ENCODE results near the gene TACR2. TPM values are rescaled to one million over a fixed set of nuclear protein-coding genes. Genes with fewer than 3 reads are reported as not detected.

The TACR2 gene
- total RNA-seq, 1 donor from 2014 or later, result not detected

DNA sequence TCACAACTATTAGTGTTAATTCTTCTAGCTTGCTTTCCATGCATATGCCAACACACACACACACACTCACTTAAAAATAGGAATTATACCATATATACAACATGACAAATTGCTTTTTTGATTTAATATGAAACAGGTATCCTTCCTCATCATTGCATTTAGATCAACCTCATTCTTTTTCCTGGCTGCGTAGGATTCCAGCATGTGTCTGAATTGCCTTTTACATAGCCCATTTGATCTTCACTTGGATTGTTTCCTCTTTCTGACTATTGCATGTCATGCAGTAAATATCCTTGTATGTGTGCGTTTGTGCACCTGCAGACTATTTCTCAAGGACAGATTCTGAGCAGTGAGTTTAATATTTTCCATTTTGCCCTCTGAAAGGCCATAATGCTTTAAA, 28.2 kb downstream of the TACR2 start:
- H3K27ac Mint-ChIP-seq (ENCODE audit: unreplicated experiment), result no peak overlapping the region
- no peak for TF ChIP-seq CTCF (IDR thresholded peaks at IDR 0.05)
- DNase-seq (ENCODE audit: extremely low spot score, unreplicated experiment), result no peak
- H3K9me3 Mint-ChIP-seq (ENCODE audit: unreplicated experiment), result no peaks in the 10 kb centered on the region
- peaks cover 20% of the 10 kb centered on the region for H3K4me1 Mint-ChIP-seq (ENCODE audit: unreplicated experiment)
- H3K36me3 Mint-ChIP-seq (ENCODE audit: unreplicated experiment), result peaks cover 35% of the 10 kb centered on the region
- H3K4me3 Mint-ChIP-seq (ENCODE audit: unreplicated experiment), result no peak overlapping the region
- no peaks in the 10 kb centered on the region for H3K27me3 Mint-ChIP-seq (ENCODE audit: unreplicated experiment)

DNA sequence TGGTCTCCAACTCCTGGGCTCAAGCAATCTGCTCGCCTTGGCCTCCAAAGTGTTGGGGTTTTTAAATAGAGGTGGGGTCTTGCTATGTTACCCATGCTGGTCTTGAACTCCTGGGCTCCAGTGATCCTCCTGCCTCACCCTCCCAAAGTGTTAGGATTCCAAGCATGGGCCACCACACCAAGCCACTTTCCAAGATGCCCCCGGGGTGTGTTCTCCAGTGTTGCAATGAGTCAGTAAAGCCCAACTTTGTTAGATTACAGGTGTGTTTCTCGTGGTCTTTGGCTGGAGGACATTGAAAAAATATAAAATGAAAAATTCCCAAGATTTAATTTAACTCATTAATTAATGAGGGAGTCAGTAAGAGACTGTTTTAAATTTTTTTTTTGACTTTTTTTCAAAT, 29.2 kb downstream of the TACR2 start:
- TF ChIP-seq CTCF (IDR thresholded peaks at IDR 0.05), result no peak
- H3K4me3 Mint-ChIP-seq (ENCODE audit: unreplicated experiment), result no peak overlapping the region
- no peaks in the 10 kb centered on the region for H3K27me3 Mint-ChIP-seq (ENCODE audit: unreplicated experiment)
- no peak for DNase-seq (ENCODE audit: extremely low spot score, unreplicated experiment)
- no peak overlapping the region for H3K27ac Mint-ChIP-seq (ENCODE audit: unreplicated experiment)
- peaks cover 34% of the 10 kb centered on the region for H3K36me3 Mint-ChIP-seq (ENCODE audit: unreplicated experiment)
- peaks cover 24% of the 10 kb centered on the region for H3K4me1 Mint-ChIP-seq (ENCODE audit: unreplicated experiment)
- H3K9me3 Mint-ChIP-seq (ENCODE audit: unreplicated experiment), result no peaks in the 10 kb centered on the region

DNA sequence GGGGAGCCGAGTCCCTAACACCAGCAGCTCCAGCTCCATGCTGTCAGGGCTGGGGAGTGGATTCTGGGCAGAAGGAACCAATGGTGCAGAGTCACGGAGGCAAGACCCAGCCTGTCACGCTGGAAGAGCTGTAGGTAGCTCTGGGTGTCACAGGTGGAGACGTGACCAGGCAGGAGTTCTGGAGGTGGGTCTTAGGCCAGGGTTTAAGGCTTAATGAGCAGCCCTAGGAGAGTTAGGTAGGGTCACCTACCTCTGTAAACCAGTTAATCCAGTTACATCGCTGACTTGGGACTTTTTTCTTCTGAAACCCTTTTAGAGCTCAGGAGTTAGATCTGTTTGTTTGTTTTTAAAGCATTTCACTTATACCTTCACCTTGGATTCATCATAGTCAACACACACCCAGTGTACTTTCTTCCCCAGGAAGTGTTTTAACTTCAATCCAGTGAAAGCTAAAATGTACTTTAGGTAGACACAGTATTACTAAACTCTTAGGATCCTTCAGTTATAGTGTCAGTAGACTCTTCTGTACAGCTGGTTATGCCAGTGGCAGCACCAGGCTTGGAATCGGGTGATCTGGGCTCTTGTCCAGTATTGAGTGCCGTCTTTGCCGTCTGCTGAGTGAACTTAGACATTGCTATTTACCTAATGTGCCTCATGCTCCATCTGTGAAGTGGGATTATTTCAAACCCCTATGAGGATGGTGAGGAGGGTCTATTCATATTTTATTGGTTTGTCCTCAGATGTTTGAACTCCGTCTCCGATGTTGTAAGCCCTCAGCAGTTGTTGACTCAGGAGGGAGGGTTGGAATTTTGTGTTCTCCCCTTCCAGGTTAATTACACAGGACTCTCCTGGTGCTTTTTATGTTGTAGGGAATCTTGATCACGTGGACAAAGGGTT, 31.0 kb downstream of the TACR2 start:
- DNase-seq (ENCODE audit: extremely low spot score, unreplicated experiment), result no peak
- Mint-ChIP-seq H3K27me3 (ENCODE audit: unreplicated experiment) (no peaks in the 10 kb centered on the region), H3K4me3 (ENCODE audit: unreplicated experiment) (no peak overlapping the region), H3K9me3 (ENCODE audit: unreplicated experiment) (no peaks in the 10 kb centered on the region), H3K27ac (ENCODE audit: unreplicated experiment) (no peak overlapping the region), H3K4me1 (ENCODE audit: unreplicated experiment) (peaks cover 16% of the 10 kb centered on the region), H3K36me3 (ENCODE audit: unreplicated experiment) (peaks cover 40% of the 10 kb centered on the region)
- no peak for TF ChIP-seq CTCF (IDR thresholded peaks at IDR 0.05)

GRCh38 chr10:69384320-69384719, 32.4 kb downstream of the TACR2 start:
- Mint-ChIP-seq H3K4me1 (ENCODE audit: unreplicated experiment) (peaks cover 8% of the 10 kb centered on the region), H3K27ac (ENCODE audit: unreplicated experiment) (no peak overlapping the region), H3K9me3 (ENCODE audit: unreplicated experiment) (no peaks in the 10 kb centered on the region), H3K36me3 (ENCODE audit: unreplicated experiment) (peaks cover 45% of the 10 kb centered on the region), H3K27me3 (ENCODE audit: unreplicated experiment) (no peaks in the 10 kb centered on the region), H3K4me3 (ENCODE audit: unreplicated experiment) (no peak overlapping the region)
- DNase-seq (ENCODE audit: extremely low spot score, unreplicated experiment), result no peak
- no peak for TF ChIP-seq CTCF (IDR thresholded peaks at IDR 0.05)

DNA sequence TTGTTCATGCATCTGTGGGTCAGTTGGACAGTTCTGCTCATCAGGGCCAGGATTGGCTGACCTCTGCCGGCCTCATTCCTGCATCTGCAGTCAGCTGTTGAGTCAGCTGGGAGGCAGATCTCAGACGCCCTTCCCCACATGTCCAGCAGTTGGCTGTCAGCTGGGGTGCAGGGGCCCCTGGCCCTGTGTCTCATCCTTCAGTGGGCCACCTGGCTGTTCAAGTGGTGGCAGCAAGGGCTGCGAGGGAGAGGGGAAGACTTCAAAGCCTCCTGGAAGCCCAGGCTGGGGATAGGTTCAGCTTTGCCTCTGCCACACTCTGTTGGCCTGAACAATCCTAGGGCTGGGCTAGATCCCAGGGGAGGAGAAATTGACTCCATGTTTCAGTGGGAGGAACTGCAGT, 33.2 kb downstream of the TACR2 start:
- Mint-ChIP-seq H3K4me3 (ENCODE audit: unreplicated experiment) (no peak overlapping the region), H3K27me3 (ENCODE audit: unreplicated experiment) (no peaks in the 10 kb centered on the region), H3K36me3 (ENCODE audit: unreplicated experiment) (peaks cover 42% of the 10 kb centered on the region), H3K9me3 (ENCODE audit: unreplicated experiment) (no peaks in the 10 kb centered on the region), H3K27ac (ENCODE audit: unreplicated experiment) (no peak overlapping the region), H3K4me1 (ENCODE audit: unreplicated experiment) (peaks cover 8% of the 10 kb centered on the region)
- peak; percentile 6 for TF ChIP-seq CTCF (IDR thresholded peaks at IDR 0.05)
- no peak for DNase-seq (ENCODE audit: extremely low spot score, unreplicated experiment)
